H1 (cell line): ENCODE data around the gene SRGAP3. TPM values are rescaled to one million over a fixed set of nuclear protein-coding genes. Genes with fewer than 3 reads are reported as not detected.

Experiments
- CTCF ChIA-PET: fragments of 300-600 bp; sonication (Branson Sonifier 250); formaldehyde crosslinking; loops from one replicate; lab custom pipeline; 2021; ENCODE audit not compliant: partially characterized antibody; lab: Charles Lee
- POLR2A ChIA-PET: fragments of 300-600 bp; sonication (Branson Sonifier 250); formaldehyde crosslinking; loops from one replicate; lab custom pipeline; 2021; ENCODE audit warnings: inconsistent platforms; ENCODE audit not compliant: partially characterized antibody; lab: Charles Lee
- DNase-seq, 2 experiments: peaks; one replicate each; pipeline versions ENCODE4 v3.0.0 to v3.0.0-alpha.2; 2010 to 2022; ENCODE audit warnings: low spot score in 2 of 2, low read depth in 1 of 2, mixed read lengths in 1 of 2
- FAIRE-seq: peaks from 2 replicates; lab custom pipeline; 2011; peaks lifted over from hg19 to GRCh38; lab: Jason Lieb, UNC
- H2AFZ ChIP-seq: 2 replicates; pipeline ENCODE4 v1.8.1; 2012; ENCODE audit warnings: low read length, inconsistent platforms
- H2AK5ac ChIP-seq: 2 replicates; pipeline ENCODE4 v1.6.1; 2013; ENCODE audit warnings: low read depth, low read length
- H2BK120ac ChIP-seq: replicated peaks from 2 replicates; pipeline ENCODE3; 2013; ENCODE audit warnings: low read depth, low read length, inconsistent platforms
- H2BK12ac ChIP-seq: 2 replicates; pipeline ENCODE4 v1.6.1; 2013; ENCODE audit warnings: low read depth, low read length
- H2BK15ac ChIP-seq: 2 replicates; pipeline ENCODE4 v1.6.1; 2013; ENCODE audit warnings: low read length
- H2BK20ac ChIP-seq: 2 replicates; pipeline ENCODE4 v1.6.1; 2013; ENCODE audit warnings: low read length
- H2BK5ac ChIP-seq: 2 replicates; pipeline ENCODE4 v1.6.1; 2013; ENCODE audit warnings: low read depth, low read length
- H3K14ac ChIP-seq: 2 replicates; pipeline ENCODE4 v1.6.1; 2013; ENCODE audit warnings: inconsistent platforms; ENCODE audit not compliant: insufficient read length
- H3K18ac ChIP-seq: 2 replicates; pipeline ENCODE4 v1.6.1; 2013; ENCODE audit warnings: low read length; ENCODE audit errors: extremely low read depth
- H3K23ac ChIP-seq: 2 replicates; pipeline ENCODE4 v1.6.1; 2013; ENCODE audit warnings: inconsistent platforms; ENCODE audit not compliant: insufficient read length
- H3K23me2 ChIP-seq: 2 replicates; pipeline ENCODE4 v1.6.1; 2013; ENCODE audit warnings: low read depth, low read length
- H3K27ac ChIP-seq: 2 replicates; pipeline ENCODE4 v1.6.1; 2011; ENCODE audit warnings: low read depth, low read length, inconsistent platforms
- H3K27me3 ChIP-seq, 4 experiments: replicated peaks in 1 of 4; 1 replicate in 1 of 4; 2 replicates in 3 of 4; pipeline versions ENCODE4 v1.6.1 to v1.8.1; 2011 to 2013; ENCODE audit warnings: low read length in 3 of 4, mild to moderate bottlenecking in 3 of 4, inconsistent platforms in 2 of 4, mixed read lengths in 2 of 4, moderate library complexity in 1 of 4; ENCODE audit not compliant: control insufficient read depth in 3 of 4, insufficient read depth in 3 of 4; ENCODE audit errors: extremely low read depth in 1 of 4
- H3K36me3 ChIP-seq, 4 experiments: 2 replicates each; pipeline versions ENCODE4 v1.6.1 to v1.8.1; 2011 to 2013; ENCODE audit warnings: mild to moderate bottlenecking in 4 of 4, low read length in 3 of 4, moderate library complexity in 2 of 4, control low read depth in 1 of 4, inconsistent platforms in 1 of 4; ENCODE audit not compliant: insufficient read depth in 4 of 4, control insufficient read depth in 2 of 4
- H3K4ac ChIP-seq: replicated peaks from 2 replicates; pipeline ENCODE3; 2013; ENCODE audit warnings: low read length, low read depth, mixed read lengths, inconsistent platforms; ENCODE audit not compliant: insufficient read length
- H3K4me1 ChIP-seq, 4 experiments: replicated peaks in 1 of 4; 1 replicate in 1 of 4; 2 replicates in 3 of 4; pipeline versions ENCODE4 v1.6.1 to v1.8.1; 2011 to 2013; ENCODE audit warnings: low read length in 3 of 4, inconsistent platforms in 2 of 4, mixed read lengths in 1 of 4; ENCODE audit not compliant: insufficient read depth in 4 of 4, control insufficient read depth in 3 of 4
- H3K4me2 ChIP-seq, 2 experiments: 2 replicates each; pipeline versions ENCODE4 v1.6.1 to v1.8.1; 2011 to 2013; ENCODE audit warnings: low read depth in 2 of 2, low read length in 2 of 2, control low read depth in 1 of 2, inconsistent platforms in 1 of 2, mild to moderate bottlenecking in 1 of 2; ENCODE audit not compliant: insufficient read depth in 1 of 2
- H3K4me3 ChIP-seq, 4 experiments: fragments of 200-600, 300-600 bp in 1 of 4; sonication (generic), shearing (Covaris generic), sonication (Bioruptor Twin) in 1 of 4; 2 replicates each; pipeline versions ENCODE4 v1.5.1 to v1.8.1; 2011 to 2016; ENCODE audit warnings: low read length in 4 of 4, low read depth in 3 of 4, control low read depth in 2 of 4, inconsistent platforms in 2 of 4, mild to moderate bottlenecking in 2 of 4, mixed read lengths in 1 of 4, moderate library complexity in 1 of 4; ENCODE audit not compliant: insufficient read depth in 2 of 4; ENCODE audit errors: extremely low read depth in 1 of 4
- H3K56ac ChIP-seq: replicated peaks from 2 replicates; pipeline ENCODE3; 2013; ENCODE audit warnings: low read depth, mild to moderate bottlenecking, mixed read lengths, low read length, inconsistent platforms; ENCODE audit not compliant: insufficient read length
- H3K79me1 ChIP-seq: 2 replicates; pipeline ENCODE4 v1.6.1; 2013; ENCODE audit warnings: low read depth, low read length, control low read depth
- H3K79me2 ChIP-seq, 2 experiments: 2 replicates each; pipeline versions ENCODE4 v1.6.1 to v1.8.1; 2012 to 2013; ENCODE audit warnings: low read length in 2 of 2, mild to moderate bottlenecking in 2 of 2, inconsistent platforms in 1 of 2; ENCODE audit not compliant: insufficient read depth in 2 of 2, control insufficient read depth in 1 of 2
- H3K9ac ChIP-seq, 4 experiments: replicated peaks in 1 of 4; 1 replicate in 1 of 4; 2 replicates in 3 of 4; pipeline versions ENCODE4 v1.6.1 to v1.8.1; 2011 to 2013; ENCODE audit warnings: low read depth in 3 of 4, low read length in 3 of 4, control low read depth in 2 of 4, mild to moderate bottlenecking in 2 of 4, moderate library complexity in 2 of 4, inconsistent platforms in 1 of 4; ENCODE audit errors: extremely low read depth in 1 of 4
- H3K9me3 ChIP-seq, 2 experiments: 2 replicates each; pipeline versions ENCODE4 v1.6.1 to v1.8.1; 2012 to 2013; ENCODE audit warnings: mild to moderate bottlenecking in 2 of 2, moderate library complexity in 2 of 2, control low read depth in 1 of 2, inconsistent platforms in 1 of 2, low read depth in 1 of 2, low read length in 1 of 2, mixed read lengths in 1 of 2; ENCODE audit not compliant: insufficient read depth in 2 of 2
- H4K20me1 ChIP-seq, 2 experiments: replicated peaks in 1 of 2; 2 replicates each; pipeline versions ENCODE3 to v1.8.1; 2011 to 2013; ENCODE audit warnings: inconsistent platforms in 2 of 2, low read length in 2 of 2, mild to moderate bottlenecking in 1 of 2; ENCODE audit not compliant: insufficient read depth in 2 of 2, control insufficient read depth in 1 of 2
- H4K5ac ChIP-seq: 2 replicates; pipeline ENCODE4 v1.6.1; 2013; ENCODE audit warnings: low read length, low read depth, mixed read lengths, inconsistent platforms; ENCODE audit not compliant: insufficient read length
- H4K8ac ChIP-seq: 2 replicates; pipeline ENCODE4 v1.8.0; 2013; ENCODE audit warnings: mild to moderate bottlenecking, moderate library complexity, low read length, inconsistent platforms; ENCODE audit not compliant: insufficient read depth; ENCODE audit errors: extremely low read depth
- H4K91ac ChIP-seq: replicated peaks from 2 replicates; pipeline ENCODE3; 2013; ENCODE audit warnings: low read length, mixed read lengths, inconsistent platforms; ENCODE audit not compliant: insufficient read length
- SIX5 ChIP-seq: IDR thresholded peaks from 2 replicates; pipeline ENCODE4 v1.6.1; 2011; ENCODE audit warnings: mild to moderate bottlenecking, low read depth, low read length
- WGBS, 2 experiments: shearing (Covaris generic) in 1 of 2; methylation state at CpG; one replicate each; pipeline versions ENCODE4 v1.1.6 to v1.1.7; 2013 to 2015; ENCODE audit warnings: low lambda C conversion rate in 2 of 2, mixed read lengths in 2 of 2, inconsistent platforms in 1 of 2, low coverage in 1 of 2, missing lambda C conversion rate in 1 of 2; ENCODE audit not compliant: insufficient replicate concordance in 2 of 2, insufficient coverage in 1 of 2, insufficient read length in 1 of 2; ENCODE audit errors: extremely low coverage in 1 of 2, missing lambda C conversion rate in 1 of 2; 5-methylcytosine and 5-hydroxymethylcytosine counted together
- polyA plus RNA-seq, 7 experiments: library from polyadenylated mRNA; depleted of rRNA in 3 of 7; stranded (reverse) in 5 of 7; unstranded in 2 of 7; fragments of >200 nt in 5 of 7; fragments of 200-250 nt in 2 of 7; gene quantifications; 1 replicate in 5 of 7; 2 replicates in 1 of 7; 4 replicates in 1 of 7; pipeline versions ENCODE4 v1.2.1 to v1.2.3, GENCODE V29; 2011 to 2013; ENCODE audit warnings: missing spikeins in 2 of 7, mixed read lengths in 2 of 7
- total RNA-seq: library from RNA; stranded (reverse); fragmentation: NEBNext Ultra II Directional; extraction: Animal tissue kit (Norgen Biotek cat#: 25700); gene quantifications from 2 replicates; pipeline ENCODE4 v1.2.1, GENCODE V29; 2021
- TF ChIP-seq, protein P1 (sequence below): IDR thresholded peaks from 2 replicates; pipeline ENCODE4 v1.6.1; 2011; ENCODE audit warnings: low read length, improper control_type of control experiment

The SRGAP3 gene
- total and polyA plus RNA-seq, 2 of the 8 experiments (the other 6 are each of a cell fraction or from before 2014, with no cell fraction given): 5.8 to 11.4 TPM

- H3K9ac ChIP-seq: no peak overlapping the region
- H3K56ac ChIP-seq: no peak overlapping the region
- no peak overlapping the region for H3K23ac ChIP-seq
- no peaks in the 10 kb centered on the region; the same call in 1 of the 2 replicates for H3K23me2 ChIP-seq
- H3K27me3 ChIP-seq: peaks cover 0 to 2% (median 0%) of the 10 kb centered on the region in 4 experiments; a peak in 1 of 7 replicates
- no peak overlapping the region for H4K91ac ChIP-seq
- CTCF ChIA-PET: interaction anchor here (0.6 to 13.2 kb wide), 25 partner anchors 8 to 557 kb away, joined by 3 to 176 read pairs (median 4); no protein-coding TSS in a partner anchor
- no peaks in the 10 kb centered on the region for H3K9me3 ChIP-seq
- no peak overlapping the region for H3K27ac ChIP-seq
- WGBS, 2 experiments: 94% methylated on average over 2 of the region's 2 CpGs; no CpG with 5 or more reads in 1 of the 2 experiments
- H2AK5ac ChIP-seq: no peak overlapping the region
- no peaks in the 10 kb centered on the region for H4K20me1 ChIP-seq
- H2BK12ac ChIP-seq: no peak overlapping the region
- no peaks in the 10 kb centered on the region for H3K36me3 ChIP-seq
- H2AFZ ChIP-seq: no peak overlapping the region
- FAIRE-seq (no peak), DNase-seq (no peak)
- H4K8ac ChIP-seq: no peak overlapping the region
- no peak overlapping the region for H3K4me2 ChIP-seq
- H3K79me2 ChIP-seq: no peaks in the 10 kb centered on the region
- POLR2A ChIA-PET: interaction anchor here (0.6 to 1.6 kb wide), 3 partner anchors 332 to 423 kb away, joined by 3 to 4 read pairs (median 3); no protein-coding TSS in a partner anchor
- H2BK120ac ChIP-seq: no peak overlapping the region
- no peak overlapping the region for H2BK15ac ChIP-seq
- no peak overlapping the region for H3K4me3 ChIP-seq
- no peaks in the 10 kb centered on the region; the same call in 1 of the 2 replicates for H3K79me1 ChIP-seq
- peaks cover 0 to 6% (median 3%) of the 10 kb centered on the region in 4 experiments; a peak in 4 of 7 replicates for H3K4me1 ChIP-seq
- H2BK5ac ChIP-seq: no peak overlapping the region
- no peak overlapping the region for H3K4ac ChIP-seq
- H2BK20ac ChIP-seq: no peak overlapping the region
- TF ChIP-seq, protein P1, sequence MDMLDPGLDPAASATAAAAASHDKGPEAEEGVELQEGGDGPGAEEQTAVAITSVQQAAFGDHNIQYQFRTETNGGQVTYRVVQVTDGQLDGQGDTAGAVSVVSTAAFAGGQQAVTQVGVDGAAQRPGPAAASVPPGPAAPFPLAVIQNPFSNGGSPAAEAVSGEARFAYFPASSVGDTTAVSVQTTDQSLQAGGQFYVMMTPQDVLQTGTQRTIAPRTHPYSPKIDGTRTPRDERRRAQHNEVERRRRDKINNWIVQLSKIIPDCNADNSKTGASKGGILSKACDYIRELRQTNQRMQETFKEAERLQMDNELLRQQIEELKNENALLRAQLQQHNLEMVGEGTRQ: peak; percentile 23; the same call in 1 of the 2 replicates
- no peak for TF ChIP-seq SIX5
- no peak overlapping the region for H3K14ac ChIP-seq
- no peak overlapping the region for H3K18ac ChIP-seq
- H4K5ac ChIP-seq: no peak overlapping the region
Measured at GRCh38 chr3:8972639-8973038, 276.8 kb downstream of the SRGAP3 start.
